Dendritic cell treated with granulocyte-macrophage colony-stimulating factor and Interleukin-4, amounts not matched to agents 40 ng/mL and 50 ng/mL, for 4 days (primary cell): ENCODE data around the gene UNC50.
A peak's percentile ranks its signal among the peaks of the same experiment; 100 is the strongest.
"Not testable (repeated sequence)": the region's sequence is repeated elsewhere in the genome, so short reads cannot be mapped to it uniquely, and the experiment has no call there.

Experiments
- H3K27ac Mint-ChIP-seq: one replicate; pipeline ENCODE4 v1.8.0; 2022; ENCODE audit warnings: mild to moderate bottlenecking, mixed read lengths
- H3K27me3 Mint-ChIP-seq: one replicate; pipeline ENCODE4 v1.8.0; 2022; ENCODE audit warnings: mild to moderate bottlenecking, mixed read lengths
- H3K36me3 Mint-ChIP-seq: one replicate; pipeline ENCODE4 v1.8.0; 2022; ENCODE audit warnings: low read depth, mixed read lengths
- H3K4me1 Mint-ChIP-seq: one replicate; pipeline ENCODE4 v1.8.0; 2022; ENCODE audit warnings: low read depth, mixed read lengths
- H3K4me3 Mint-ChIP-seq: one replicate; pipeline ENCODE4 v1.8.0; 2022; ENCODE audit warnings: mild to moderate bottlenecking, moderate library complexity, mixed read lengths
- H3K9me3 Mint-ChIP-seq: one replicate; pipeline ENCODE4 v1.8.0; 2022; ENCODE audit warnings: mixed read lengths
- intact Hi-C: fragments of 100-400 bp; cut with micrococcal nuclease; formaldehyde crosslinking; loops from one replicate; pipeline ENCODE4 v1.15.0; 2022

Gene UNC50

DNA sequence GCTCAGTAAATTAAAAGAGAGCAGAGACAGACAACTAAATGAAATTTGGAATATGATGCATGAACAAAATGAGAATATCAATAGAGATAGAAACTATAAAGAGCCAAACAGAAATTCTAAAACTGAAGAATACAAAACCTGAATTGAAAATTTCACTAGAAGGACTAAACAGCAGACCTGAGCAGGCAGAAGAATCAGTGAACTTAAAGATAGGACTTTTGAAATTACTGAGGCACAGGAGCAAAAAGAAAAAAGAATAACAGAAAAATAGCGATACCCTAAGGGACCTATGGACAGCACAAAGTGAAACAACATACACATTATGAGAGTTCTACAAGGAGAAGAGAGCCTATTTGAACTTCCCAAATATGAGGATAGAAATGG is 41.6 kb downstream of the UNC50 start:
- Mint-ChIP-seq H3K36me3 (peaks cover 100% of the 10 kb centered on the region), H3K4me3 (no peak overlapping the region), H3K9me3 (no peaks in the 10 kb centered on the region), H3K27me3 (no peaks in the 10 kb centered on the region), H3K4me1 (peaks cover 38% of the 10 kb centered on the region), H3K27ac (peak overlapping the region; percentile 76)
- intact Hi-C loops: loop anchor here (1.0 to 5.0 kb wide), 3 partner anchors 77 to 416 kb away; no protein-coding TSS in a partner anchor

DNA sequence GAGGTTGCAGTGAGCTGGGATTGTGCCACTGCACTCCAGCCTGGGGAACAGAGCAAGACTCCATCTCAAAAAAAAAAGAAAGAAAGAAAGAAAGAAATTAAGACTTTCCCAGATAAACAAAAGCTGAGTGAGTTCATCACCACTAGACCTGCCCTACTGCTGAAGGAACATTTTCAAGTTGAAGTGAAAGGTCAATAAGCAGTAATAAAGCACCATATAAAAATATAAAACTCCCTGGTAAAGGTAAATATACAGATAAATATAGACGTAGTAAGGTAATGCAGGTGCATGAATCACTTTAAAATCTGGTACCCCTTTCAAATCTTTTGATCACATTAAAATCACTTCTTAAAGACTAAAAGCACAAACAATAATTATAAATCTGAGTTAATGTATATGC is 42.6 kb downstream of the UNC50 start:
- Mint-ChIP-seq H3K9me3 (no peaks in the 10 kb centered on the region), H3K4me3 (no peak overlapping the region), H3K27me3 (no peaks in the 10 kb centered on the region), H3K36me3 (peaks cover 93% of the 10 kb centered on the region), H3K4me1 (peaks cover 40% of the 10 kb centered on the region), H3K27ac (no peak overlapping the region)
- intact Hi-C loops: loop anchor here (5.0 kb wide), 1 partner anchor 76 kb away; no protein-coding TSS in a partner anchor

DNA sequence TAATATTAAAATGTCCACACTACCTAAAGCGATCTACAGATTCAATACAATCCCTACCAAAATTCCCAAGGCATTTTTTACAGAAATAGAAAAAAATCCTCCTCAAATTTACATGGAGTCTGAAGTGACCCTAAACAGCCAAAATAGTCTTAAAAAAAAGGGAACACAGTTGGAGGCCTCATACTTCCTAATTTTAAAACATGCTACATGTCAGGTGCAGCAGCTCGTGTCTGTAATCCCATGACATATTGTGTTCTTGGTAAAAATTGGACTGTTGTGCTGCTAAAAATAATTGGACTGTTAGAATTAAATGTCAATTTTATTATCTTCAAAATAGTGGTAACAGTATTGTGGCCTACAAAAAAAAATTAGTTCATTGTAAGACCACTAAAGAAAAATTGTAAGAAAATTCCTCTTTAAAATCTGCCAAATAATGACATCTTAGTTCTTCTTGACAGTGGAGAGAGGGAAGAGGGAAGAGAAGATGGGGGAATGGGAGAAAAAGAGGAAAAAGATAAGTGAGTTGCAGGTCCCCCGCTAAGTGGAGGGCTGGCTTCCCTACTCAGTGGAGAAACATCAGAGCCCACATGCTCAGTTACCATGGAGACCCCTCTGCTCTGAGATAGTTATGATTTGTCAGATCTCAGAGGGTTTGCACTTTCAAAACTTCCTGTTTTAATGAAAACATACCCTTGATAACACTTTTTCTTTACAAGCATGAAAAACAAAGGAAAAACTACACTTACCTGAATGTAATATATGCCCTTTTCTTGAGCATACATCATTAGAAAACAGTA is 46.5 kb downstream of the UNC50 start:
- H3K27ac Mint-ChIP-seq: peak overlapping the region; percentile 80
- H3K27me3 Mint-ChIP-seq: no peaks in the 10 kb centered on the region
- peaks cover 31% of the 10 kb centered on the region for H3K4me1 Mint-ChIP-seq
- H3K4me3 Mint-ChIP-seq: no peak overlapping the region
- peaks cover 72% of the 10 kb centered on the region for H3K36me3 Mint-ChIP-seq
- intact Hi-C loops: loop anchor here (5.0 kb wide), 1 partner anchor 72 kb away; no protein-coding TSS in a partner anchor
- H3K9me3 Mint-ChIP-seq: no peaks in the 10 kb centered on the region

DNA sequence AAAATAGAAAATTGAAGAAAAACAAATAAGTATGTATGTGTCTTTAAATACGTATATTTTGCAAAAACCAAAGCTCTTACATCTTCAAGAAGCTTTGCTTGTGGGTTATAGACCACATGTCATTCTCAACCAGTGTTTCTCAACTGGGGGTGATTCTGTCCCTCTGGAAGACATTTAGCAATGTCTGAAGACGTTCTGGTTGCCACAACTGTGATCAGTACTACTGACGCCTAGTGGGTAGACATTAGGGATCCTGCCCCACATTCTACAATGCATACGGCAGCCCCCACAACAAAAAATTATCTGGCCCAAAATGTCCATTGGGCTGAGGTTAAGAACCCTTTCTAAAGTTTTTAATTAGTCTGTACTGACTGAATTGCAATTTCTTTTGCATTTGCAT is 48.4 kb downstream of the UNC50 start:
- no peak overlapping the region for H3K4me3 Mint-ChIP-seq
- H3K4me1 Mint-ChIP-seq: peaks cover 29% of the 10 kb centered on the region
- no peak overlapping the region for H3K27ac Mint-ChIP-seq

DNA sequence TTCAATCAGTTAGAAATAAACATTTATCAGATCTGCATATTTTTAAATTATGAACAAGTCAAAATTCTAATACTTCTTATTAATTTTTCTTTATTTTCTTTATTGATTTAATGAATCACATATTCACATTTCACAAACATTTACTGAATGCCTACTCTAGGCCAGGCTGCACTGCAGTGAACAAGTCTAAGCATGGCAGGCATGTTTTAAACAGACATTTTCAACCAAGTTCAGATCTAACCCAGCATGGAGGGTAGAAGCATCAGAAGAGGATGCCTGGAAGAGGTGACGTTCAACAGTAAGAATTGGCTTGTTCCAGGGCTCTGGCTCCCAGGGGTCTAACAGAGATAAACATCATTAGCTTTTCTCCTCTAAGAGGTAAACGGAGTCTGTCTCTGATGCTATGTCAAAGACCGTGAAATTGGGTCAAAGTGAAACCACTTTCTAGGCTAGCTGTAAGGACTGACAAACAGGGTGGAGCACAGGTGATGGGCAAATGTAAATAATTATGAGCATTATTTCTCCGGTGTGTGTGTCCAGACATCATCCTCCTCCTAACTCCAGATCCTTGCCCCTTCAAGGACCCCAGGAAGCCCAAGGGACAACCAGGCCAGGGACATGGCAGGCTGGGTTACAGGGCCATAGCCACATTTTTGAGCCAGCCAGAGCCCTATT is 50.6 kb downstream of the UNC50 start:
- Mint-ChIP-seq H3K36me3 (peaks cover 68% of the 10 kb centered on the region), H3K27ac (no peak overlapping the region), H3K4me3 (no peak overlapping the region), H3K27me3 (no peaks in the 10 kb centered on the region), H3K4me1 (peaks cover 16% of the 10 kb centered on the region), H3K9me3 (peaks cover 9% of the 10 kb centered on the region)
- intact Hi-C loops: no loop called here

More for the DNA sequence above, 48.4 kb downstream of the UNC50 start:
- intact Hi-C loops: no loop called here
- peaks cover 9% of the 10 kb centered on the region for H3K9me3 Mint-ChIP-seq
- H3K36me3 Mint-ChIP-seq: peaks cover 72% of the 10 kb centered on the region
- H3K27me3 Mint-ChIP-seq: no peaks in the 10 kb centered on the region

DNA sequence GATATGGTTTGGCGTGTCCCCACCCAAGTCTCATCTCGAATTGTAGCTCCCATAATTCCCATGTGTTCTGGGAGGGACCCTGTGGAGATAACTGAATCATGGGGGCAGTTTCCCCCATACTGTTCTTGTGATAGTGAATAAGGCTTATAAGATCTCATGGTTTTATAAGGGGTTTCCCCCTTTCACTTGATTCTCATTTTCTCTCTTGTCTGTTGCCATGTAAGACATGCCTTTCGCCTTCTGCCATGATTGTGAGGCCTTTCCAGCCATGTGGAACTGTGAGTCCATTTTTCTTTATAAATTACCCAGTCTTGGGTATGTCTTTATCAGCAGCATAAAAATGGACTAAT is 51.1 kb downstream of the UNC50 start:
- H3K4me1 Mint-ChIP-seq: peaks cover 12% of the 10 kb centered on the region
- H3K27ac Mint-ChIP-seq, H3K4me3 Mint-ChIP-seq, H3K9me3 Mint-ChIP-seq, intact Hi-C loops, H3K27me3 Mint-ChIP-seq: not testable (repeated sequence)
- H3K36me3 Mint-ChIP-seq: peaks cover 68% of the 10 kb centered on the region

DNA sequence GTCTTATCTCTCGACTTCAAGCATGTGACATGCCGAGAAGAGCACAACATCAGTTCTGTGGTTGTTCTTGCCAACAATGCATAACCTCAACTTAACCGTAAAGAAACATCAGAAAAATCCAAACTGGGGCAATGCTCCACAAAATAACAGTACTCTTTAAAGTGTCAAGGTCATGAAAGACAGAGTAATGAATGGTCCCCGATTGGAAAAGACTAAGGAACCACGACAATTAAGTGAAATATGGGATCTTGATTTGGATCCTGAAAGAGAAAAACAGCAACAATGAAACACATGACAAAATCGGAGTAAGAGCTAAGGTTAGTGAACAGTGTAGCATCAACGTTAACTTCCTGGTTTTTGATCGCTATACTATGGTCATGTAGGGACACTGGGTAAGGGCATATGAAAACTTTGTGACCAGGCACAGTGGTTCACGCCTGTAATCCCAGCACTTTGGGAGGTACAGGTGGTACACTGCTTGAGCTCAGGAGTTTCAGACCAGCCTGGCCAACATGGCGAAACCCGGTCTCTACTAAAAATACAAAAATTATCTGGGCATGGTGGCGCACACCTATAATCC is 55.2 kb downstream of the UNC50 start:
- Mint-ChIP-seq H3K9me3 (peaks cover 9% of the 10 kb centered on the region), H3K4me3 (no peak overlapping the region), H3K27ac (no peak overlapping the region), H3K36me3 (peaks cover 94% of the 10 kb centered on the region), H3K27me3 (no peaks in the 10 kb centered on the region), H3K4me1 (peaks cover 30% of the 10 kb centered on the region)
- intact Hi-C loops: no loop called here

GRCh38 chr2:98664323-98664722 is 55.9 kb downstream of the UNC50 start:
- no peak overlapping the region for H3K4me3 Mint-ChIP-seq
- no peaks in the 10 kb centered on the region for H3K27me3 Mint-ChIP-seq
- intact Hi-C loops: no loop called here
- peaks cover 96% of the 10 kb centered on the region for H3K36me3 Mint-ChIP-seq
- H3K4me1 Mint-ChIP-seq: peaks cover 30% of the 10 kb centered on the region
- H3K27ac Mint-ChIP-seq: no peak overlapping the region
- peaks cover 9% of the 10 kb centered on the region for H3K9me3 Mint-ChIP-seq

- no peak overlapping the region for H3K4me3 Mint-ChIP-seq
- peaks cover 96% of the 10 kb centered on the region for H3K36me3 Mint-ChIP-seq
- peak overlapping the region; percentile 2 for H3K27ac Mint-ChIP-seq
- intact Hi-C loops: no loop called here
- peaks cover 34% of the 10 kb centered on the region for H3K4me1 Mint-ChIP-seq
- no peaks in the 10 kb centered on the region for H3K27me3 Mint-ChIP-seq
- peaks cover 4% of the 10 kb centered on the region for H3K9me3 Mint-ChIP-seq
These were observed 57.3 kb downstream of the UNC50 start for GRCh38 chr2:98665677-98666076.
